IMR-90 (cell line): ENCODE data around the gene KRTAP5-7. TPM values are rescaled to one million over a fixed set of nuclear protein-coding genes. Genes with fewer than 3 reads are reported as not detected.

ENCODE experiments used
- ATAC-seq: fragments of 200-7000 bp; cut with Tn5 transposase; 2 replicates; pipeline ENCODE4 v1.9.1; 2020; ENCODE audit warnings: low read depth, mild to moderate bottlenecking, moderate library complexity
- BruUV-seq: library from RNA; stranded (reverse); fragments of 400-500 nt; replicated peaks from 2 replicates; lab custom pipeline; 2021; lab: Mats Ljungman, UMichigan
- CTCF ChIA-PET: fragments of 300-600 bp; formaldehyde crosslinking; extraction: SDS; loops from one replicate; lab custom pipeline; 2021; ENCODE audit warnings: antibody characterized with exemption; lab: Yijun Ruan, JAX
- POLR2A ChIA-PET: fragments of 300-600 bp; sonication (Branson Sonifier 250); formaldehyde crosslinking; loops from one replicate; lab custom pipeline; 2022; ENCODE audit warnings: antibody characterized with exemption; ENCODE audit not compliant: unreplicated experiment; lab: Charles Lee
- DNase-seq: peaks from one replicate; pipeline ENCODE4 v3.0.0; 2013
- H2AFZ ChIP-seq: replicated peaks from 2 replicates; pipeline ENCODE3; 2013; ENCODE audit warnings: low read length, mild to moderate bottlenecking; ENCODE audit not compliant: poor library complexity
- H2AK5ac ChIP-seq: 2 replicates; pipeline ENCODE4 v1.6.1; 2013; ENCODE audit warnings: low read depth, low read length, inconsistent platforms
- H2AK9ac ChIP-seq: replicated peaks from 2 replicates; pipeline ENCODE3; 2013; ENCODE audit warnings: mild to moderate bottlenecking, low read depth, low read length, moderate library complexity; ENCODE audit not compliant: poor library complexity
- H2BK120ac ChIP-seq: 2 replicates; pipeline ENCODE4 v1.6.1; 2013; ENCODE audit warnings: low read depth, low read length, inconsistent platforms
- H2BK15ac ChIP-seq: 3 replicates; pipeline ENCODE4 v1.6.1; 2013; ENCODE audit warnings: low read depth, low read length, inconsistent platforms
- H2BK20ac ChIP-seq: 2 replicates; pipeline ENCODE4 v1.6.1; 2013; ENCODE audit warnings: low read depth, mild to moderate bottlenecking, inconsistent platforms, low read length, moderate library complexity
- H2BK5ac ChIP-seq: 2 replicates; pipeline ENCODE4 v1.6.1; 2013; ENCODE audit warnings: mild to moderate bottlenecking, low read depth, low read length, inconsistent platforms; ENCODE audit not compliant: poor library complexity, severe bottlenecking
- H3K14ac ChIP-seq: replicated peaks from 2 replicates; pipeline ENCODE4 v1.6.1; 2013; ENCODE audit warnings: low read depth, low read length, inconsistent platforms
- H3K18ac ChIP-seq: 2 replicates; pipeline ENCODE4 v1.6.1; 2013; ENCODE audit warnings: low read depth, low read length, control low read depth
- H3K23ac ChIP-seq: 2 replicates; pipeline ENCODE4 v1.6.1; 2013; ENCODE audit warnings: low read depth, low read length, inconsistent platforms
- H3K27ac ChIP-seq: 2 replicates; pipeline ENCODE4 v1.5.1; 2013; ENCODE audit warnings: mild to moderate bottlenecking, control low read depth, low read length; ENCODE audit not compliant: insufficient read depth
- H3K27me3 ChIP-seq: 2 replicates; pipeline ENCODE4 v1.6.1; 2013; ENCODE audit warnings: low read length; ENCODE audit not compliant: control insufficient read depth, insufficient read depth
- H3K36me3 ChIP-seq: 2 replicates; pipeline ENCODE4 v1.6.1; 2013; ENCODE audit warnings: low read length, mixed read lengths; ENCODE audit not compliant: control insufficient read depth, insufficient read depth
- H3K4ac ChIP-seq: 2 replicates; pipeline ENCODE4 v1.6.1; 2013; ENCODE audit warnings: low read depth, low read length, inconsistent platforms
- H3K4me1 ChIP-seq: 2 replicates; pipeline ENCODE4 v1.6.1; 2013; ENCODE audit warnings: low read length, mixed read lengths; ENCODE audit not compliant: control insufficient read depth, insufficient read depth
- H3K4me2 ChIP-seq: 2 replicates; pipeline ENCODE4 v1.6.1; 2013; ENCODE audit warnings: low read depth, mild to moderate bottlenecking, control low read depth, low read length, moderate library complexity
- H3K4me3 ChIP-seq: 2 replicates; pipeline ENCODE4 v1.5.1; 2013; ENCODE audit warnings: low read depth, mild to moderate bottlenecking, control low read depth, low read length, moderate library complexity; ENCODE audit not compliant: insufficient read depth
- H3K56ac ChIP-seq: 2 replicates; pipeline ENCODE4 v1.6.1; 2013; ENCODE audit warnings: low read length, inconsistent platforms; ENCODE audit not compliant: insufficient read depth; ENCODE audit errors: extremely low read depth
- H3K79me1 ChIP-seq, 2 experiments: 2 replicates each; pipeline ENCODE4 v1.6.1; 2013; ENCODE audit warnings: low read length in 2 of 2, inconsistent platforms in 1 of 2, low read depth in 1 of 2
- H3K9ac ChIP-seq: 2 replicates; pipeline ENCODE4 v1.6.1; 2013; ENCODE audit warnings: low read depth, low read length, control low read depth
- H3K9me1 ChIP-seq: 2 replicates; pipeline ENCODE4 v1.6.1; 2013; ENCODE audit warnings: low read length, inconsistent platforms; ENCODE audit not compliant: insufficient read depth
- H3K9me3 ChIP-seq: 2 replicates; pipeline ENCODE4 v1.6.1; 2013; ENCODE audit warnings: low read length; ENCODE audit not compliant: control insufficient read depth, insufficient read depth
- H4K20me1 ChIP-seq: 2 replicates; pipeline ENCODE4 v1.6.1; 2013; ENCODE audit warnings: low read length, inconsistent platforms; ENCODE audit not compliant: insufficient read depth
- H4K5ac ChIP-seq: 2 replicates; pipeline ENCODE4 v1.6.1; 2013; ENCODE audit warnings: mild to moderate bottlenecking, low read depth, low read length, control low read depth
- H4K8ac ChIP-seq, 2 experiments: 2 replicates each; pipeline ENCODE4 v1.6.1; 2013; ENCODE audit warnings: low read depth in 2 of 2, low read length in 2 of 2, control low read depth in 1 of 2, inconsistent platforms in 1 of 2
- H4K91ac ChIP-seq: 2 replicates; pipeline ENCODE4 v1.6.1; 2013; ENCODE audit warnings: low read depth, low read length, inconsistent platforms; ENCODE audit not compliant: insufficient read depth
- CEBPB ChIP-seq: IDR thresholded peaks from 2 replicates; pipeline ENCODE4 v1.6.1; 2012; ENCODE audit warnings: low read depth, low read length, improper control_type of control experiment
- FOS ChIP-seq: fragments of 150-350 bp; IDR thresholded peaks from 2 replicates; pipeline ENCODE4 v1.6.1; 2016; ENCODE audit warnings: low read depth, low read length
- MAZ ChIP-seq: IDR thresholded peaks from 2 replicates; pipeline ENCODE4 v1.6.1; 2012; ENCODE audit warnings: low read depth, mild to moderate bottlenecking, low read length, improper control_type of control experiment, moderate library complexity, borderline replicate concordance
- MXI1 ChIP-seq: IDR thresholded peaks from 2 replicates; pipeline ENCODE4 v1.6.1; 2012; ENCODE audit warnings: low read depth, mild to moderate bottlenecking, low read length, moderate library complexity, borderline replicate concordance
- RAD21 ChIP-seq: IDR thresholded peaks from 2 replicates; pipeline ENCODE4 v1.6.1; 2012; ENCODE audit warnings: low read length, improper control_type of control experiment
- RCOR1 ChIP-seq: IDR thresholded peaks from 2 replicates; pipeline ENCODE4 v1.6.1; 2012; ENCODE audit warnings: mild to moderate bottlenecking, low read length, improper control_type of control experiment; ENCODE audit not compliant: insufficient replicate concordance
- RFX5 ChIP-seq: IDR thresholded peaks from 2 replicates; pipeline ENCODE4 v1.8.0; 2012; ENCODE audit warnings: low read depth, mild to moderate bottlenecking, low read length, moderate library complexity
- SMC3 ChIP-seq: fragments of 150-350 bp; IDR thresholded peaks from 2 replicates; pipeline ENCODE4 v1.6.1; 2016; ENCODE audit warnings: low read depth, mild to moderate bottlenecking, antibody characterized with exemption, low read length, moderate library complexity
- USF2 ChIP-seq: fragments of 150-350 bp; IDR thresholded peaks from 2 replicates; pipeline ENCODE4 v1.6.1; 2017; ENCODE audit warnings: mild to moderate bottlenecking, antibody characterized with exemption, low read length, low read depth
- dilution Hi-C: fragments of 300-500 bp; cut with HindIII; formaldehyde crosslinking; loops from one replicate; pipeline ENCODE4 v1.14.3; 2018; ENCODE audit warnings: low sequenced_read_pairs; ENCODE audit not compliant: unreplicated experiment
- in situ Hi-C: fragments of 300-500 bp; cut with MboI; formaldehyde crosslinking; loops from 3 replicates; pipeline ENCODE4 v1.14.3; 2019; ENCODE audit warnings: low sequenced_read_pairs, inconsistent platforms, mixed read lengths
- intact Hi-C: fragments of 100-400 bp; cut with micrococcal nuclease; formaldehyde crosslinking; loops from 2 replicates; pipeline ENCODE4 v1.10.0; 2022
- polyA plus RNA-seq, 3 experiments: library from polyadenylated mRNA; depleted of rRNA; stranded (reverse); fragments of >200 nt; gene quantifications; 2 replicates each; pipeline ENCODE4 v1.2.3, GENCODE V29; 2012; ENCODE audit warnings: low replicate concordance in 1 of 3
- total RNA-seq: library from RNA; depleted of rRNA; stranded (reverse); fragments of >200 nt; gene quantifications from 2 replicates; pipeline ENCODE4 v1.2.3, GENCODE V29; 2012
- TF ChIP-seq, protein P1 (sequence below): conservative IDR thresholded peaks from 2 replicates; pipeline ENCODE4 v1.5.1; 2012; ENCODE audit warnings: mild to moderate bottlenecking, low read depth, low read length, improper control_type of control experiment

KRTAP5-7 gene
- total and polyA plus RNA-seq, 2 of the 4 experiments (the other 2 are of a cell fraction): not detected

DNA sequence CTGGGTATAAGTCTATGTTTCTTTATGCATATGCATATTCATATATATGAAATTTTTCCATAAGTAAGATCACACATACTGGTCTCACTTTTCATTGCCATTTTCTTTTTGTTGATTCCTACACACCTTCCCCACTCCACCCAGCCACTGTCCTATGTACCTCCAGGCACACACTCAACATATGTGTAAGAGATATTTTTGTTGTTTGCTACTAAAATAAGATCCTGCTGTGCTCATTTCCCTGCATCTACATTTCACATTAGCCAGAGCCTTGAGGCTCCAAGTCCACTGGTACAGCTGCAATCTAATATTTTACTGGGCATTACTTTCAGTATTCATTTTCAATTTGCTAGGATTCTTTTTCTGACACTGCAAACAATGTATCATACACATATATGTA, 30.2 kb downstream of the KRTAP5-7 start:
- ATAC-seq (no peak), DNase-seq (no peak)
- intact Hi-C loops (no loop called here), dilution Hi-C loops (no loop called here), in situ Hi-C loops (no loop called here)
- H3K9me1 ChIP-seq: no peaks in the 10 kb centered on the region
- no peak overlapping the region for H2BK15ac ChIP-seq
- H3K9me3 ChIP-seq: no peaks in the 10 kb centered on the region
- H4K5ac ChIP-seq: no peak overlapping the region
- H2AK9ac ChIP-seq: no peak overlapping the region
- POLR2A ChIA-PET: interaction anchor here (0.6 kb wide), 1 partner anchor 1753 kb away, joined by 3 read pairs; no protein-coding TSS in a partner anchor
- H3K27ac ChIP-seq: no peak overlapping the region
- no TSS peak for BruUV-seq
- no peak overlapping the region for H3K4me2 ChIP-seq
- 0 out of 2 replicates have a peak, but pooled peaks cover 3% of the 10 kb centered on the region for H3K27me3 ChIP-seq
- H2BK120ac ChIP-seq: no peak overlapping the region
- CTCF ChIA-PET: no interaction called here
- H4K8ac ChIP-seq: no peak overlapping the region
- H3K4ac ChIP-seq: no peak overlapping the region
- H3K56ac ChIP-seq: no peak overlapping the region
- TF ChIP-seq RAD21 (no peak), RCOR1 (no peak), CEBPB (no peak), MAZ (no peak), RFX5 (no peak), SMC3 (no peak), FOS (no peak), MXI1 (no peak), USF2 (no peak)
- TF ChIP-seq, protein P1, sequence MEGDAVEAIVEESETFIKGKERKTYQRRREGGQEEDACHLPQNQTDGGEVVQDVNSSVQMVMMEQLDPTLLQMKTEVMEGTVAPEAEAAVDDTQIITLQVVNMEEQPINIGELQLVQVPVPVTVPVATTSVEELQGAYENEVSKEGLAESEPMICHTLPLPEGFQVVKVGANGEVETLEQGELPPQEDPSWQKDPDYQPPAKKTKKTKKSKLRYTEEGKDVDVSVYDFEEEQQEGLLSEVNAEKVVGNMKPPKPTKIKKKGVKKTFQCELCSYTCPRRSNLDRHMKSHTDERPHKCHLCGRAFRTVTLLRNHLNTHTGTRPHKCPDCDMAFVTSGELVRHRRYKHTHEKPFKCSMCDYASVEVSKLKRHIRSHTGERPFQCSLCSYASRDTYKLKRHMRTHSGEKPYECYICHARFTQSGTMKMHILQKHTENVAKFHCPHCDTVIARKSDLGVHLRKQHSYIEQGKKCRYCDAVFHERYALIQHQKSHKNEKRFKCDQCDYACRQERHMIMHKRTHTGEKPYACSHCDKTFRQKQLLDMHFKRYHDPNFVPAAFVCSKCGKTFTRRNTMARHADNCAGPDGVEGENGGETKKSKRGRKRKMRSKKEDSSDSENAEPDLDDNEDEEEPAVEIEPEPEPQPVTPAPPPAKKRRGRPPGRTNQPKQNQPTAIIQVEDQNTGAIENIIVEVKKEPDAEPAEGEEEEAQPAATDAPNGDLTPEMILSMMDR: no peak
- H2BK5ac ChIP-seq: no peak overlapping the region
- no peaks in the 10 kb centered on the region for H4K20me1 ChIP-seq
- H2BK20ac ChIP-seq: no peak overlapping the region
- no peak overlapping the region for H3K9ac ChIP-seq
- H3K18ac ChIP-seq: no peak overlapping the region
- no peaks in the 10 kb centered on the region for H3K36me3 ChIP-seq
- no peak overlapping the region for H3K23ac ChIP-seq
- H3K4me1 ChIP-seq: no peaks in the 10 kb centered on the region
- H2AFZ ChIP-seq: no peak overlapping the region
- H3K4me3 ChIP-seq: no peak overlapping the region
- H3K14ac ChIP-seq: no peak overlapping the region
- H2AK5ac ChIP-seq: no peak overlapping the region
- H3K79me1 ChIP-seq: no peaks in the 10 kb centered on the region
- no peak overlapping the region for H4K91ac ChIP-seq
